ENCODE results near the gene NEAT1.

GRCh38 chr11:65401073-65401802 is 21.4 kb upstream of the NEAT1 start:
- no peak for TF ChIP-seq CTCF (IDR thresholded peaks at IDR 0.05 in 4 of 5, conservative IDR thresholded peaks at IDR 0.05 in 1 of 5)
- TF ChIP-seq POLR2A (IDR thresholded peaks at IDR 0.05) = no peak

Measured in gastrocnemius medialis (tissue), 4 donors.